ENCODE results near the gene ARL10.

Gene ARL10

GRCh38 chr5:176409765-176410164, 44.5 kb downstream of the ARL10 start:
- no peak for FAIRE-seq

GRCh38 chr5:176410486-176411180, 45.3 kb downstream of the ARL10 start:
- no peak for FAIRE-seq
- DNase-seq (ENCODE audit: insufficient read length, low spot score): no peak

More at GRCh38 chr5:176409765-176410164, 44.5 kb downstream of the ARL10 start:
- DNase-seq (ENCODE audit: insufficient read length, low spot score): no peak

GRCh38 chr5:176412517-176413254, 47.4 kb downstream of the ARL10 start:
- FAIRE-seq (no peak), DNase-seq (ENCODE audit: insufficient read length, low spot score) (no peak)

- no peak for FAIRE-seq
- no peak for DNase-seq (ENCODE audit: insufficient read length, low spot score)
Measured at GRCh38 chr5:176413255-176413565, 47.9 kb downstream of the ARL10 start.

- FAIRE-seq: no peak
- DNase-seq (ENCODE audit: insufficient read length, low spot score): no peak
Measured at GRCh38 chr5:176413709-176414191, 48.5 kb downstream of the ARL10 start.

GRCh38 chr5:176414704-176415103, 49.4 kb downstream of the ARL10 start:
- DNase-seq (ENCODE audit: insufficient read length, low spot score): no peak
- FAIRE-seq: no peak

GRCh38 chr5:176415240-176415951, 50.1 kb downstream of the ARL10 start:
- FAIRE-seq (no peak), DNase-seq (ENCODE audit: insufficient read length, low spot score) (no peak)

GRCh38 chr5:176415952-176416924, 51.0 kb downstream of the ARL10 start, which contains the start of gene CLTB:
CLTB (minus strand) TSS chr5:176416539; CDS start chr5:176416363, 176 bp downstream.
- DNase-seq (ENCODE audit: insufficient read length, low spot score) (peak; percentile 89), FAIRE-seq (peak; percentile 57)

- FAIRE-seq (no peak), DNase-seq (ENCODE audit: insufficient read length, low spot score) (no peak)
Measured at GRCh38 chr5:176416965-176417364, 51.7 kb downstream of the ARL10 start.

- DNase-seq (ENCODE audit: insufficient read length, low spot score): no peak
- FAIRE-seq: no peak
Measured at GRCh38 chr5:176418251-176418650, 53.0 kb downstream of the ARL10 start.

GRCh38 chr5:176420086-176420485, 54.8 kb downstream of the ARL10 start:
- FAIRE-seq: no peak
- no peak for DNase-seq (ENCODE audit: insufficient read length, low spot score)

GRCh38 chr5:176420972-176421544, 55.8 kb downstream of the ARL10 start:
- FAIRE-seq (no peak), DNase-seq (ENCODE audit: insufficient read length, low spot score) (no peak)

GRCh38 chr5:176424181-176424580, 58.9 kb downstream of the ARL10 start:
- no peak for FAIRE-seq
- no peak for DNase-seq (ENCODE audit: insufficient read length, low spot score)

- FAIRE-seq: no peak
- no peak for DNase-seq (ENCODE audit: insufficient read length, low spot score)
Measured at GRCh38 chr5:176425138-176425537, 59.9 kb downstream of the ARL10 start.

GRCh38 chr5:176425791-176426190, 60.5 kb downstream of the ARL10 start:
- DNase-seq (ENCODE audit: insufficient read length, low spot score) (no peak), FAIRE-seq (no peak)

- FAIRE-seq (no peak), DNase-seq (ENCODE audit: insufficient read length, low spot score) (no peak)
Measured at GRCh38 chr5:176426876-176427275, 61.6 kb downstream of the ARL10 start.

GRCh38 chr5:176427971-176428370, 62.7 kb downstream of the ARL10 start:
- DNase-seq (ENCODE audit: insufficient read length, low spot score): no peak
- FAIRE-seq: no peak

- DNase-seq (ENCODE audit: insufficient read length, low spot score) (no peak), FAIRE-seq (no peak)
Measured at GRCh38 chr5:176429972-176430371, 64.7 kb downstream of the ARL10 start.

Data from GM19239 (cell line).